ENCODE results near the gene TDRD1.
"Not testable (repeated sequence)": the region's sequence is repeated elsewhere in the genome, so short reads cannot be mapped to it uniquely, and the experiment has no call there.

TDRD1 gene

GRCh38 chr10:114179148-114179547, at the start of gene TDRD1:
Gene TDRD1 (plus strand): TSS chr10:114179353. CDS start chr10:114187832, 8,479 bp downstream.
- DNase-seq (ENCODE audit: low read depth in 3 of 3, low spot score in 1 of 3), result no peak

- no peak for DNase-seq (ENCODE audit: low read depth in 3 of 3, low spot score in 1 of 3)
Measured at GRCh38 chr10:114131094-114131493, 48.1 kb upstream of the TDRD1 start.

GRCh38 chr10:114135476-114135875, 43.7 kb upstream of the TDRD1 start:
- DNase-seq (ENCODE audit: low read depth in 3 of 3, low spot score in 1 of 3), result no peak

- no peak for DNase-seq (ENCODE audit: low read depth in 3 of 3, low spot score in 1 of 3)
Measured at GRCh38 chr10:114138581-114138980, 40.6 kb upstream of the TDRD1 start.

GRCh38 chr10:114140036-114140435, 39.1 kb upstream of the TDRD1 start:
- no peak for DNase-seq (ENCODE audit: low read depth in 3 of 3, low spot score in 1 of 3)

- not testable (repeated sequence) for DNase-seq (ENCODE audit: low read depth in 3 of 3, low spot score in 1 of 3)
Measured at GRCh38 chr10:114140827-114141226, 38.3 kb upstream of the TDRD1 start.

- DNase-seq (ENCODE audit: low read depth in 3 of 3, low spot score in 1 of 3), result no peak
Measured at GRCh38 chr10:114142018-114142417, 37.1 kb upstream of the TDRD1 start.

GRCh38 chr10:114143160-114143559, 36.0 kb upstream of the TDRD1 start:
- no peak for DNase-seq (ENCODE audit: low read depth in 3 of 3, low spot score in 1 of 3)

GRCh38 chr10:114149476-114149875, 29.7 kb upstream of the TDRD1 start:
- not testable (repeated sequence) for DNase-seq (ENCODE audit: low read depth in 3 of 3, low spot score in 1 of 3)

GRCh38 chr10:114151486-114151885, 27.7 kb upstream of the TDRD1 start:
- DNase-seq (ENCODE audit: low read depth in 3 of 3, low spot score in 1 of 3), result no peak

- DNase-seq (ENCODE audit: low read depth in 3 of 3, low spot score in 1 of 3), result no peak
Measured at GRCh38 chr10:114151892-114152291, 27.3 kb upstream of the TDRD1 start.

GRCh38 chr10:114157912-114158311, 21.2 kb upstream of the TDRD1 start:
- no peak for DNase-seq (ENCODE audit: low read depth in 3 of 3, low spot score in 1 of 3)

- DNase-seq (ENCODE audit: low read depth in 3 of 3, low spot score in 1 of 3), result no peak
Measured at GRCh38 chr10:114163062-114163461, 16.1 kb upstream of the TDRD1 start.

- DNase-seq (ENCODE audit: low read depth in 3 of 3, low spot score in 1 of 3), result no peak
Measured at GRCh38 chr10:114166043-114166442, 13.1 kb upstream of the TDRD1 start.

GRCh38 chr10:114166494-114166893, 12.7 kb upstream of the TDRD1 start:
- no peak for DNase-seq (ENCODE audit: low read depth in 3 of 3, low spot score in 1 of 3)

GRCh38 chr10:114167985-114168384, 11.2 kb upstream of the TDRD1 start:
- no peak for DNase-seq (ENCODE audit: low read depth in 3 of 3, low spot score in 1 of 3)

- DNase-seq (ENCODE audit: low read depth in 3 of 3, low spot score in 1 of 3), result no peak
Measured at GRCh38 chr10:114168450-114169009, 10.6 kb upstream of the TDRD1 start.

GRCh38 chr10:114172216-114172615, 6.9 kb upstream of the TDRD1 start:
- no peak for DNase-seq (ENCODE audit: low read depth in 3 of 3, low spot score in 1 of 3)

- DNase-seq (ENCODE audit: low read depth in 3 of 3, low spot score in 1 of 3), result no peak
Measured at GRCh38 chr10:114172776-114173602, 6.2 kb upstream of the TDRD1 start.

GRCh38 chr10:114173603-114173920, 5.6 kb upstream of the TDRD1 start:
- DNase-seq (ENCODE audit: low read depth in 3 of 3, low spot score in 1 of 3), result no peak

- peak; percentile 93 to 95 (median 95) for DNase-seq (ENCODE audit: low read depth in 3 of 3, low spot score in 1 of 3)
Measured at GRCh38 chr10:114173921-114174694, 5.0 kb upstream of the TDRD1 start, which contains the start of gene CCDC186. Gene CCDC186 (minus strand): TSS chr10:114174203. CDS start chr10:114163268, 10,935 bp downstream.

GRCh38 chr10:114174695-114175188, 4.4 kb upstream of the TDRD1 start:
- no peak for DNase-seq (ENCODE audit: low read depth in 3 of 3, low spot score in 1 of 3)

Measured in stimulated activated CD4-positive, alpha-beta T cell treated with anti-CD3 and anti-CD28 coated beads, TNF-alpha, amount 100 ng/mL, for 1 hour (primary cell).